Ammon's horn (tissue), 1 donor: Measurements from ENCODE around the gene PCDH15.

Source experiments
- DNase-seq: peaks from one replicate; pipeline ENCODE4 v3.0.0-alpha.2; 2016; ENCODE audit warnings: low spot score

The PCDH15 gene

GRCh38 chr10:54125098-54125747, 675.8 kb downstream of the PCDH15 start:
- no peak for DNase-seq

DNA sequence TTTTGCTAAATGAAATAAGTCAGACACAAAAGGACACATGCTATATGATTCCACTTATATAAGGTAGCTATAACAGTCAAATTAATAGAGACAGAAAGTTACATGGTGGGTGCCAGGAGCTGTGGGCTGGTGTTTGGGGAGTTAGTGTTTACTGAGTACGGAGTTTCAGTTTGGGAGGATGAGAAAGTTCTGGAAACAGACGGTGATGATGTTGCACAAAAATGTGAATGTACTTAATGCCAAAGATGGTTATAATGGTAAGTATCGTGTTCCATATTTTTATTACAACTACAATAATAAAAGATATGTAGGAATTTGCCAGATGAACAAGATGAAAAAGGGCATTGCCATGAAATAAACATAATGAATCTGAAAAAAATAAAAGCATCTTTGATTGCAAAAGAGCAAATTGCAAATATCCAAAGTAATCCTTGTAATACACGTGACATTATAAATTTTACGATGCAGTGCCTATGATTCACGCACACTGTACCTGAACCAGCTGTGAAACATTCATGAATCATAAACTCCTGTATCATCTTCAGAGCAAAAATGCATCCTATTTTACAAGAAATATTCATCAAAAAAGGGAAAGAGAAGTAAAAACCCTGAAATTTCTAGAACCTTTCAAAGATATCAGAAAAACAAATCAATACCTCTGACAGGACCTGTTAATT, 676.7 kb downstream of the PCDH15 start:
- DNase-seq, result no peak

- no peak for DNase-seq
These were observed 680.2 kb downstream of the PCDH15 start for GRCh38 chr10:54120806-54121205.

DNA sequence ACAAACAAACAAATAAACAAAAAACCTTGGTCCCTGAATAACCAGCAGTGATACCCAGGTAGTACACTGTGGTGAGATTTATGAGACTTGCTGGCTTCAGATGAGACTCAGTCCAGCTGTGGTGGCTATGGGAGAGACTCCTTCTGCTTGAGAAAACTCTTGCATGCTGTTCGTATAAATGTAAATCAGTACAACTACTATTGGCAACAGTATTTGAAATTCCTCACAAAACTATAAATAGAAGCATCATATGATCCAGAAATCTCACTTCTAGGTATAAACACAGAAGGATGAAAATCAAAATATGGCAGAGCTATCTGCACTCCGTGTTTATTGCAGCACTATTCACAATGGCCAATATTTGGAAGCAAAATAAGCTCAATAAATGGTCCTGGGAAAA, 692.1 kb downstream of the PCDH15 start:
- no peak for DNase-seq

DNA sequence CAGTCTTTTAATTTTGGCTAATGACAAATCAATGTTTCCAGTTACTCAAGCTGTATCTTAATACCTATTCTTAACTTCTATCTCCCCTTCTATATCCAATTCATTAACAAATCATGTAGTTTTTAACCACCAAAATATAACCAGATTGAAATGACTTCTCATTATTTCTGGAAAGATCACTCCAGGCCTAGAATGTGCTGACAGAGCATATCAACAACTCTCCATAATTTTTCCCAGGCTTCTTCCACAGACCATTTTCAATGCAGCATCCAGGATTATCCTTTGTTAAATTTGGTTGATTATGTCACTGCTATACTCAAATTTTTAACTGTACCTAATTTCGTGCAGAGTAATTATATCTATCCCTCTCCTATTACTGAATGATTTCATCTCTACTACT, 704.1 kb downstream of the PCDH15 start:
- no peak for DNase-seq

GRCh38 chr10:54094321-54094720, 706.7 kb downstream of the PCDH15 start:
- no peak for DNase-seq

DNA sequence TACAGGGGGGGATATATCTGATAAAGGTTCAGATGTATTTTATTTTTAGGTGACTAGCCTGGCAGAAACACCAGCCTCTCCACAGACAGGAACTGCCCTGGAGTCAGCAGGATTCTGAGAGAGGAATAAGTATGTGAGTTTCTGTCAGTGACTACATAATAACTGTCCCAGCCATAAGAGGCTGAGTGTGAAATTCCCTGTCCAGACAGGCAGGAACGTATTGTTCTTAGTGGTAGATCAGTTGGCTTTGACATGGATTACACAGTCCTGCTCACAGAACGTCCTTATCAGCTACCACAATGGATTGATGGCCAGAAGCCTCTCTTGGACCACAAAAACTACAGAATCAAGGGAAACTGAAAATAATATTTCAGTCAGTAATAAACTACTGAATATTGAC, 709.8 kb downstream of the PCDH15 start:
- DNase-seq, result no peak

DNA sequence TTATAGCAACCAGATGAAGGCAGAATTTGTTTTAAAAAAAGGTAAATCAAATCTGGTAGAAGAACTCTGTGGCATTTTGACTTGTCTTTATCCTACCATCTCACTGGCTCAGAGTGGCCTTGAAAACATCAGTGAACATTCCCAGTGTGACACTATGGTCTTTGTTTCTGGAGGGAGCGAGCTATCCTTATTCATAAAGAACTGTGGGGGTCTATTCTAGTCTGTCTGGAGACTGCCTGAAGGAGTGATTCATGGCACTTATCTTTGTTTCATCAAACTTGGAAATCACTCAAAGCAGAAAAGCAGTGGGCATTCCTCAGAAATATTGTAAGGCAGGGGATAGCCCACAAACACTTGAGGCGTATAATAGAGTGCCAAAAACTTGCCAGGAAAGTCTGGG, 719.1 kb downstream of the PCDH15 start:
- no peak for DNase-seq

DNA sequence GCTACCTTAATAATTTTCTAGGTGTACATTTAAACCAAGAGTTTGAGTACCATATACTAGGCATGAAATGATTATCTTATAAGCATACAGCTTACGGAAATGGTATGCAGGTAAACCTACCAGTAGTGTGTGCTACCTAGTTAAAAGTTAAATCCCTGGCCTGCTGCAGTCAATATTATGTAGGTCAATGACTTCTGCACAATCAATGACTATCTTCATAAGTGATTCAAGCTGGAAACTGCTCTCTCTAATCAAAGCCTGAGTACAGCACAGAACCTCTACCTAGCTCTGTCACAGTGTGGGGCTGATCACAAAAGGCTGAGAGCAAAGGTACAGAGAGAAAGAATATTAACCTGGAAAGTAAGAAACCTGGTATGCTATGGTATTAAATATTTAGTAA, 733.7 kb downstream of the PCDH15 start:
- DNase-seq, result no peak

- DNase-seq, result no peak
These were observed 734.4 kb downstream of the PCDH15 start for GRCh38 chr10:54066646-54067045.

DNA sequence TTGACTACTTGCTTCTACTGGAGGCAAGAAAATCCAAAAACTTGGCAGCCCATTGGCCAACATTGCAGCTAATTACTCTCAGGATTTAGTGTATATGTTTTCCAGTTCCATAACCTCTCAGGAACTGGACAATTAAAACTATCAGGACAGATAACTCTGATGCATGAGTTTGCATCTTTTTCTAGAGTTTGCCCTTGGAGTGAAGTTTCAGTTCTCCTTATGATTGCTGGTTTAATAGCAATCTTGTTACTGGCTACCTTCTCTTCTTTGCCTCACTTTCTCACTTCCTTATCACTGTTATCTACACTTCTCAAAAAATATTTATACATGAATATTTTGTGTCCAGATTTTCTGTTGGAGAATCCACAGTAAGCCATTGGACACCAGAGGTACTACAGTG, 735.9 kb downstream of the PCDH15 start:
- DNase-seq, result no peak

GRCh38 chr10:54064215-54064614, 736.8 kb downstream of the PCDH15 start:
- no peak for DNase-seq

DNA sequence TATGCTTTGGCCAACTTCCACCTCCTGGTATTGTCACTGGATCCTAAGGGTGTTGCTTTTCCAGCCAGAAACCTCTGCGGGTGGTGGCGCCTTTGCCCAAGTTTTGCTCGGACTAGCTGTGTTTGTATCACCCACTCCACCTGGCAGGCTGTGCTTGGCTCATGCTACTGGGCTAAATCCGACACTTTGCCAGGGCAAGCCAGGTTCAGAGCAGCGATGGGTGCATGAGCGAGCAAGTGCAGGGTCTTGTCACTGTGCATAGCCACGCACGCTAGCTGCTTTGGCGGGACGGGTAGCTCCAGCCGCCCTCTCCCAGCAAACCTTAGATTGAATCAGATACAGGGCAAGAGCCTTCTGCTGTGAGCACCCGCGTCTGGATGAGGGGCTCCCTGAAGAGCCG, 737.5 kb downstream of the PCDH15 start:
- DNase-seq, result no peak

DNA sequence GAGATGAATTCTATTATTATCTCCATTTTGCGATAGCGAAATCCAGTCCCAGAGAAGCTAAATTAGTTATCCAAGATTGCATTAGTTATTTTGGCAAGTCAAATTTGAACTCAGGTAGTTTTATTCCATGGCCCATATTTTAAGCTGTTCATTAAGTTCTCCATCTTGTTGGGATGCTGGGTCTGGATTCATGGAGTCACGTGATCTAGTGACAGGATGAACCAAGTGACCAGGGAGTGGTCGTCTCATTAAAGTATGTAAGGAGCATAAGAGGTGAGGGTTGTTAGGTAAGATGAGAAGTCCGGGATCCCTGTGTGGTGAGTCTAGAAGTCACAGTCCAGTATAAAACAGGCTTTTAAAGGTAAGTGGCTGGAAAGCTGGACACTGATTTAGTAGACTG, 740.5 kb downstream of the PCDH15 start:
- no peak for DNase-seq

GRCh38 chr10:54057357-54057756, 743.7 kb downstream of the PCDH15 start:
- no peak for DNase-seq

GRCh38 chr10:54026340-54026739, 774.7 kb downstream of the PCDH15 start:
- no peak for DNase-seq

GRCh38 chr10:54011117-54011516, 789.9 kb downstream of the PCDH15 start:
- DNase-seq, result no peak

- no peak for DNase-seq
These were observed 790.6 kb downstream of the PCDH15 start for GRCh38 chr10:54010337-54010933.

- no peak for DNase-seq
These were observed 791.4 kb downstream of the PCDH15 start for GRCh38 chr10:54009672-54010071.

DNA sequence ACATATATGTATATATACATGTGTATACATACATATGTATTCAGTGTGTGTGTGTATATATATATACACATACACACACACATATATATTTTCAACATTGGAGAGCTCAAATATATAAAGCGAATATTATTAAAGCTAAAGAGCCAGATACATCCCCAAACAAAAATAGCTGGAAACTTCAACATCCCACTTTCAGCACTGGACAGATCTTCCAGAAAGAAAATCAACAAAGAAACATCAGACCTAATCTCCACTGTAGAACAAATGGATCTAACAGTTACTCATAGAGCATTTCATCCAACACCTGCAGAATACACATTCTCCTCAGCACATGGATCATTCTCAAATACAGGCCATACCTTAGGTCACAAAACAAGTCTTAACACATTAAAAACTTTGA, 799.0 kb downstream of the PCDH15 start:
- no peak for DNase-seq

DNA sequence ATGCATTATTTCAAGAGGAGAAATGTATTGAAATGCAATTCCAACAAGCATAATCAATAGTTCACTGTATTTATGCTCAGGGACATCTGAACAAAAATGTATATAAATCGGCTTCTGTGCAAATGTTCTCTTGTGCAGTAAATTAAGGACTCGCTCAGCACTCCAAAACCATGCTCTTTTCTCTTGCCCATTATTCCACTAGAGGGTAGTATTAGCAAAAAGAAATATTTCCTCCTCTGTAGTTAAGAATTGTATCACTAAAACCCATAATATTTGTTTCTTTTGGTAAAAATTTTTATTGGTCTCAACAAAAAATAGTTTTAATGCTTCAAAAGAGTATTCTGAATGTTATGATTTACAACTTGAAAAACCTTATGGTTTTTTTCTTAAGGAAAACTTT, 803.1 kb downstream of the PCDH15 start:
- DNase-seq, result peak; percentile 31

DNA sequence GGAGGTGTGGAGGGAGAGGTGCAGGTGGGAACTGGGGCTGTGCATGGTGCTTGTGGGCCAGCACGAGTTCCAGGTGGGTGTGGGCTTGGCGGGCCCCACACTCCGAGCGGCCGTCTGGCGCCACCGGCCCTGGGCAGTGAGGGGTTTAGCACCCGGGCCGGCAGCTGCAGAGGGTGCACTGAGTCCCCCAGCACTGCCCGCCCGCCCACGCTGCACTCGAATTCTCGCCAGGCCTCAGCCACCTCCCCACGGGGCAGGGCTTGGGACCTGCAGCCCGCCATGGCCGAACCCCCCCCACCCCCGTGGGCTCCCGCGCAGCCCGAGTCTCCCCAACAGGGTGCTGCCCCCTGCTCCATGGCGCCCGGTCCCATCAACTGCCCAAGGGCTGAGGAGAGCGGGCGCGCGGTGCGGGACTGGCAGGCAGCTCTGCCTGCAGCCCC, 810.2 kb downstream of the PCDH15 start:
- no peak for DNase-seq

GRCh38 chr10:53983431-53983830, 817.6 kb downstream of the PCDH15 start:
- no peak for DNase-seq

GRCh38 chr10:53980210-53980609, 820.8 kb downstream of the PCDH15 start:
- no peak for DNase-seq
